Bronchial epithelial cell (primary cell): ENCODE results near the gene IGFLR1. TPM values are rescaled to one million over a fixed set of nuclear protein-coding genes. Genes with fewer than 3 reads are reported as not detected.
"Not testable (repeated sequence)": the region's sequence is repeated elsewhere in the genome, so short reads cannot be mapped to it uniquely, and the experiment has no call there.

Source experiments
- DNase-seq: peaks from one replicate; pipeline ENCODE4 v3.0.0-alpha.2; 2010; ENCODE audit warnings: low read depth
- FAIRE-seq: peaks from 2 replicates; lab custom pipeline; 2011; peaks lifted over from hg19 to GRCh38; lab: Jason Lieb, UNC
- H3K27me3 ChIP-seq: 2 replicates; pipeline ENCODE4 v1.5.1; 2011; ENCODE audit warnings: low read length; ENCODE audit not compliant: control insufficient read depth, insufficient read depth
- H3K36me3 ChIP-seq: 2 replicates; pipeline ENCODE4 v1.5.1; 2011; ENCODE audit warnings: low read length; ENCODE audit not compliant: control insufficient read depth, insufficient read depth
- H3K4me3 ChIP-seq: 2 replicates; pipeline ENCODE4 v1.5.1; 2011; ENCODE audit warnings: mild to moderate bottlenecking, low read depth, low read length, control low read depth
- total RNA-seq: library from RNA; depleted of rRNA; stranded (reverse); fragments of >200 nt; gene quantifications from 2 replicates; pipeline ENCODE4 v1.2.1, GENCODE V29; 2014
- TF ChIP-seq, protein P1 (sequence below): IDR thresholded peaks from 2 replicates; pipeline ENCODE4 v1.5.1; 2011; ENCODE audit warnings: mild to moderate bottlenecking, moderate library complexity, low read length, control low read depth, inconsistent platforms; ENCODE audit not compliant: insufficient read depth, severe bottlenecking

The IGFLR1 gene
- total RNA-seq, 1 donor from 2014 or later: 0.26 TPM

- Histone ChIP-seq H3K4me3 (no peak overlapping the region), H3K36me3 (no peaks in the 10 kb centered on the region), H3K27me3 (no peaks in the 10 kb centered on the region)
- TF ChIP-seq, protein P1, sequence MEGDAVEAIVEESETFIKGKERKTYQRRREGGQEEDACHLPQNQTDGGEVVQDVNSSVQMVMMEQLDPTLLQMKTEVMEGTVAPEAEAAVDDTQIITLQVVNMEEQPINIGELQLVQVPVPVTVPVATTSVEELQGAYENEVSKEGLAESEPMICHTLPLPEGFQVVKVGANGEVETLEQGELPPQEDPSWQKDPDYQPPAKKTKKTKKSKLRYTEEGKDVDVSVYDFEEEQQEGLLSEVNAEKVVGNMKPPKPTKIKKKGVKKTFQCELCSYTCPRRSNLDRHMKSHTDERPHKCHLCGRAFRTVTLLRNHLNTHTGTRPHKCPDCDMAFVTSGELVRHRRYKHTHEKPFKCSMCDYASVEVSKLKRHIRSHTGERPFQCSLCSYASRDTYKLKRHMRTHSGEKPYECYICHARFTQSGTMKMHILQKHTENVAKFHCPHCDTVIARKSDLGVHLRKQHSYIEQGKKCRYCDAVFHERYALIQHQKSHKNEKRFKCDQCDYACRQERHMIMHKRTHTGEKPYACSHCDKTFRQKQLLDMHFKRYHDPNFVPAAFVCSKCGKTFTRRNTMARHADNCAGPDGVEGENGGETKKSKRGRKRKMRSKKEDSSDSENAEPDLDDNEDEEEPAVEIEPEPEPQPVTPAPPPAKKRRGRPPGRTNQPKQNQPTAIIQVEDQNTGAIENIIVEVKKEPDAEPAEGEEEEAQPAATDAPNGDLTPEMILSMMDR: no peak
- FAIRE-seq (no peak), DNase-seq (no peak)
These were observed 48.8 kb downstream of the IGFLR1 start for GRCh38 chr19:35693422-35693821.

GRCh38 chr19:35692010-35692409 lies 50.2 kb downstream of the IGFLR1 start:
- Histone ChIP-seq H3K27me3 (no peaks in the 10 kb centered on the region), H3K36me3 (no peaks in the 10 kb centered on the region), H3K4me3 (no peak overlapping the region)
- TF ChIP-seq, protein P1: peak; percentile 11
- FAIRE-seq (no peak), DNase-seq (no peak)

GRCh38 chr19:35691106-35691505 lies 51.1 kb downstream of the IGFLR1 start:
- not testable (repeated sequence) for H3K36me3 ChIP-seq, H3K4me3 ChIP-seq, FAIRE-seq, DNase-seq, H3K27me3 ChIP-seq

DNA sequence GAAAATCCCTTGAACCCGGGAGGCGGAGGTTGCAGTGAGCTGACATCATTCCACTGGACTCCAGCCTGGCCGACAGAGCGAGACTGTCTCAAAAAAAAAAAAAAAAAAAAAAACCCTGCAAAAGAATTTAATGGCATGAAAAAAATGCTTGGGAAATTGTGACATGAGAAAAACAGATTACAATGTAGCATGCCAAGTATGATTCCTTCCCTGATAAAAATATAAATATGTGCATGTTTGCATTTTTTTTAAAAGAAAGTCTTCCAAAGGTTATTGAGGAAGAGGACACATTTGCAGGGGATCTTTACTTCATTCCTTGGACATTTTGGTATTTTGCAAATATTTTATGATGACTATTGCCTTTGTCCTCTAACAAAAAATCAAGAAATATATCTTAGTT lies 52.4 kb downstream of the IGFLR1 start:
- TF ChIP-seq, protein P1: no peak
- FAIRE-seq (no peak), DNase-seq (no peak)
- no peaks in the 10 kb centered on the region for H3K36me3 ChIP-seq
- H3K4me3 ChIP-seq: no peak overlapping the region
- no peaks in the 10 kb centered on the region for H3K27me3 ChIP-seq

Other genes starting within 250 kb of the IGFLR1 start
- 97.4 and 269 TPM in 2 replicates for gene DMKN, start 228.8 kb downstream of the IGFLR1 start, total RNA-seq
- gene SBSN, start 214.1 kb downstream of the IGFLR1 start, total RNA-seq: 9.5 and 107 TPM in 2 replicates
- gene GAPDHS, start 209.0 kb downstream of the IGFLR1 start, total RNA-seq: not detected in 2 replicates
- gene TMEM147, start 196.8 kb downstream of the IGFLR1 start, total RNA-seq: 136 and 163 TPM in 2 replicates
- gene ATP4A, start 178.8 kb downstream of the IGFLR1 start, total RNA-seq: not detected in 2 replicates
- gene PMIS2, start 156.3 kb downstream of the IGFLR1 start, total RNA-seq: not detected in 2 replicates
- gene HAUS5, start 129.7 kb downstream of the IGFLR1 start, total RNA-seq: 3.9 and 4.2 TPM in 2 replicates
- gene RBM42, start 113.4 kb downstream of the IGFLR1 start, total RNA-seq: 33.4 and 37.8 TPM in 2 replicates
- under 0.01 and 0.38 TPM in 2 replicates for gene ETV2, start 100.7 kb downstream of the IGFLR1 start, total RNA-seq
- 217 and 224 TPM in 2 replicates for gene COX6B1, start 94.1 kb downstream of the IGFLR1 start, total RNA-seq
- gene UPK1A, start 75.9 kb downstream of the IGFLR1 start, total RNA-seq: 0.38 TPM in 1 of 2 replicates, not detected in the other
- not detected in 2 replicates for gene ZBTB32, start 37.9 kb downstream of the IGFLR1 start, total RNA-seq
- gene KMT2B, start 24.4 kb downstream of the IGFLR1 start, total RNA-seq: 3.4 and 7.0 TPM in 2 replicates
- gene U2AF1L4, start 3.0 kb upstream of the IGFLR1 start, total RNA-seq: 14.7 and 17.5 TPM in 2 replicates
- 7.9 and 21.5 TPM in 2 replicates for gene PSENEN, start 3.2 kb upstream of the IGFLR1 start, total RNA-seq
- gene LIN37, start 6.1 kb upstream of the IGFLR1 start, total RNA-seq: 5.3 and 7.0 TPM in 2 replicates
- gene HSPB6, start 14.6 kb upstream of the IGFLR1 start, total RNA-seq: 0.13 and 1.3 TPM in 2 replicates
- 1.3 and 2.6 TPM in 2 replicates for gene PROSER3, start 15.7 kb upstream of the IGFLR1 start, total RNA-seq
- under 0.01 TPM in 1 of 2 replicates, not detected in the other for gene ARHGAP33, start 33.1 kb upstream of the IGFLR1 start, total RNA-seq
- gene PRODH2, start 70.4 kb upstream of the IGFLR1 start, total RNA-seq: not detected in 2 replicates
- not detected in 2 replicates for gene NPHS1, start 110.1 kb upstream of the IGFLR1 start, total RNA-seq
- gene KIRREL2, start 114.5 kb upstream of the IGFLR1 start, total RNA-seq: not detected in 2 replicates
- 0.26 and 0.51 TPM in 2 replicates for gene APLP1, start 126.1 kb upstream of the IGFLR1 start, total RNA-seq
- 1.6 and 1.7 TPM in 2 replicates for gene NFKBID, start 158.1 kb upstream of the IGFLR1 start, total RNA-seq
- 1.3 TPM in 1 of 2 replicates, not detected in the other for gene HCST, start 160.1 kb upstream of the IGFLR1 start, total RNA-seq
- gene TYROBP, start 165.8 kb upstream of the IGFLR1 start, total RNA-seq: not detected in 2 replicates
- gene LRFN3, start 193.9 kb upstream of the IGFLR1 start, total RNA-seq: 0.79 and 1.3 TPM in 2 replicates